ENCODE measurements around the gene MARCHF10. TPM values are rescaled to one million over a fixed set of nuclear protein-coding genes. Genes with fewer than 3 reads are reported as not detected.

MARCHF10 gene
- total and polyA plus RNA-seq, 9 of the 15 experiments (the other 6 are each of a cell fraction or from before 2014, with no cell fraction given): not detected

DNA sequence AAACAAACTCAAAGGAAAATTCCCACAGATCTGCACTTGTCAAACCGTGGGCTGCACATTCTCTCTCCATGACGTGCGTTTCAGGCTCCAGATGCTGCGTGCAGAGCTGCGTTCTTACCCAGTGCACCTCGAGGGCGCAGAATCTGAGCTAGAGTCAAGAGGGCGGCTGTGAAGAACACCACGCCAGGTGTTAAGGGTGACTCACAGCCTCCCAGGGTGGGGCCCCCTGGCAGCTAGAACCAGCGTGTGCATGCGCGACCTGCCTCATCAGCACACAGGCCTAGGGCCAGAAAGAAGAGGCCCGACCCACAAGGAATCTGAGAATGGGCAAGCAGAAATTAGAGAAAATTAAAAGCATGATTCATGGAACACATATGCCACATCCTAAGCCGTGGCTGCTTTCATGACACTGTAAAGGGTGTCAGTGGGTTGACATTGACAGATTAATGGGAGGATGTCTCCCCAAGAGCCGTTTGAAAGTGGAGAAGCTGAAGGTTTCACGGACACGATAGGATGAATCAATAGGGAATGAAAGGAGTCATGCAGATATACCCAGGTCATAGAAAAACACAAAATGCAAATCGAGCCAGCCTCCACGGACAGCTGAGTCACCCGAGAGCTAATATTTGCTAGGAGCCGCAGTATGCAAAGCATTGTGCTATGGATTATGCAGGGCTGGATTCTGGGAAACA lies 29.0 kb downstream of the MARCHF10 start (continued):
- TF ChIP-seq SMARCA4 (IDR thresholded peaks at IDR 0.05) (no peak), DLX4 (CRISPR knock-in tag; IDR thresholded peaks at IDR 0.05) (no peak), JUND (IDR thresholded peaks at IDR 0.05; ENCODE audit: borderline replicate concordance, low read depth, low read length) (0 out of 2 replicates have a peak, but pooled peaks have one; percentile 28), JUND (tag; IDR thresholded peaks at IDR 0.05; ENCODE audit: borderline replicate concordance, low read depth, low read length) (peak; percentile 46; the same call in 1 of the 3 replicates), U2AF1 (optimal IDR thresholded peaks at IDR 0.05; ENCODE audit: low read depth, low read length) (no peak), CBX1 (IDR thresholded peaks at IDR 0.05; ENCODE audit: low read depth) (no peak), MITF (IDR thresholded peaks at IDR 0.05) (no peak), XRCC3 (IDR thresholded peaks at IDR 0.05) (no peak), NRF1 (conservative IDR thresholded peaks at IDR 0.05 in 1 of 2, IDR thresholded peaks at IDR 0.05 in 1 of 2) (peak; percentile 73 to 77), TSHZ1 (CRISPR knock-in tag; IDR thresholded peaks at IDR 0.05) (no peak), SRSF1 (IDR thresholded peaks at IDR 0.05; ENCODE audit: low read depth, low read length) (no peak), IFI16 (CRISPR knock-in tag; IDR thresholded peaks at IDR 0.05) (no peak), FOSL1 (tag; conservative IDR thresholded peaks at IDR 0.05) (0 out of 2 replicates have a peak, but pooled peaks have one; percentile 21), ZNF551 (CRISPR knock-in tag; IDR thresholded peaks at IDR 0.05) (no peak), ZNF57 (CRISPR knock-in tag; IDR thresholded peaks at IDR 0.05) (no peak), ILK (tag; IDR thresholded peaks at IDR 0.05; ENCODE audit: borderline replicate concordance, low read depth) (no peak), ZNF280A (IDR thresholded peaks at IDR 0.05; ENCODE audit: low read depth, partially characterized antibody) (no peak), ZNF282 (CRISPR knock-in tag; IDR thresholded peaks at IDR 0.05) (no peak), KDM1A (IDR thresholded peaks at IDR 0.05) (no peak), SNIP1 (IDR thresholded peaks at IDR 0.05; ENCODE audit: low read depth) (no peak)

Data from K562 (cell line).